Left lung (tissue), 10 donors: ENCODE results near the gene NAV3. TPM values are rescaled to one million over a fixed set of nuclear protein-coding genes. Genes with fewer than 3 reads are reported as not detected.

Experiments
- ATAC-seq: fragments of 200-7000 bp; cut with Tn5 transposase; one replicate; pipeline ENCODE4 v1.9.1; 2020; ENCODE audit warnings: moderate library complexity
- DNase-seq, 4 donors: peaks; one replicate each; pipeline ENCODE4 v3.0.0-alpha.2; 2013 to 2020
- H3K27ac ChIP-seq, 2 donors: fragments of 200-600 bp; sonication (generic) in 1 of 2; one replicate each; pipeline versions ENCODE4 v1.5.0 to v1.8.0; 2020 to 2021
- H3K27me3 ChIP-seq, 2 donors: fragments of 200-600 bp; sonication (generic) in 1 of 2; one replicate each; pipeline versions ENCODE4 v1.5.0 to v1.8.0; 2020 to 2021
- H3K36me3 ChIP-seq, 2 donors: fragments of 200-600 bp; sonication (generic) in 1 of 2; one replicate each; pipeline versions ENCODE4 v1.5.0 to v1.8.0; 2020 to 2021
- H3K4me1 ChIP-seq, 2 donors: fragments of 200-600 bp; one replicate each; pipeline ENCODE4 v1.8.0; 2021
- H3K4me3 ChIP-seq, 2 donors: fragments of 200-600 bp; sonication (generic) in 1 of 2; one replicate each; pipeline versions ENCODE4 v1.5.0 to v1.8.0; 2020 to 2021; ENCODE audit warnings: mild to moderate bottlenecking in 1 of 2
- H3K9me3 ChIP-seq, 2 donors: fragments of 200-600 bp; sonication (generic) in 1 of 2; one replicate each; pipeline versions ENCODE4 v1.5.0 to v1.8.0; 2020 to 2021
- CTCF ChIP-seq, 2 donors: fragments of 200-600 bp; sonication (generic) in 1 of 2; IDR thresholded peaks; one replicate each; pipeline versions ENCODE4 v1.5.0 to v1.8.0; 2021; ENCODE audit warnings: antibody characterized with exemption in 2 of 2
- intact Hi-C, 2 donors: fragments of 100-400 bp; cut with DNase I; formaldehyde crosslinking; loops; one replicate each; pipeline versions ENCODE4 v1.11.2 to v1.14.2; 2022
- polyA plus RNA-seq, 6 donors: library from polyadenylated mRNA; unstranded; fragments of 120-200 nt; gene quantifications; one replicate each; pipeline ENCODE4 v1.2.1, GENCODE V29; 2013; ENCODE audit not compliant: insufficient read length in 6 of 6
- total RNA-seq, 2 donors: library from RNA; stranded (reverse); fragmentation: NEBNext Ultra II Directional; extraction: Animal tissue kit (Norgen Biotek cat#: 25700); gene quantifications; one replicate each; pipeline ENCODE4 v1.2.1, GENCODE V29; 2021
- donor health status: DM: no; HTN: yes; CAD: no.
- donor health status: DM: no; HTN: no; CAD: no.

NAV3 gene
- total and polyA plus RNA-seq, 8 donors, result 5.2 to 10.8 (median 6.8) TPM

DNA sequence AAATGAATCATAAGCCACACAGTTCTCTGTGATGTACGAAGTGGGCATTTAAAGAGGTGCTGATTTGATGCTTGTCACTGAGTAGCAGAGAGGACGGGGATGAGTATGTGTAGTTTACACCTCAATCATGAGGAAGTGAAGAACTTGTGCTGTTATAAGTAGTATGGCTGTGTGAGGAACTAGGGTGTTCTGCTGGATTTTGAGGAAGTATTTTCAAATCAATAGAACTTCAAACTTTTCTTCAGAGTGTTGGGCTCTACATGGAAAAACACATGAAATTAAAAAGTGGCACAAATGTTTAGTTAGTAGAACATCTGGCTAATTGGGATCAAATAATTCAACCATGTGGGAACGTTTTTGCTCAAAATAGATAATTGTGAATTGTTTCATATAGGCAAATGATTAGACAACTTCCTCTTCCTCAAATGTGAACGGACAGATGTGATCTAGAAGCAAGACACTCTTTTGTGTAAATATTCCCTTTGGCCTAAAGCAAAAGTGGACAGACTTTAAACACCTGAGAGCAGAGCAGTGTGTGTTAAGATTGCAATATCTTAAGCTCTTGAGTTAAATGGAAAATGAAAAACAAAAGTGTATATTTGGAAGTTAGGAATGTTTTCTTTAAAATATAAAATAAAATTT, 168.5 kb downstream of the NAV3 start:
- Histone ChIP-seq H3K4me1 (peaks cover 0 to 16% of the 10 kb centered on the region in 2 donors), H3K9me3 (no peaks in the 10 kb centered on the region), H3K36me3 (no peaks in the 10 kb centered on the region), H3K27me3 (no peaks in the 10 kb centered on the region), H3K4me3 (no peak overlapping the region), H3K27ac (peak overlapping the region in 1 of 2 donors; percentile 26)
- DNase-seq (no peak), ATAC-seq (peak; percentile 18)
- TF ChIP-seq CTCF (IDR thresholded peaks at IDR 0.05), result no peak
- intact Hi-C loops, result no loop called here

GRCh38 chr12:78002878-78003277, 172.2 kb downstream of the NAV3 start:
- DNase-seq (no peak), ATAC-seq (peak; percentile 30)
- no peak overlapping the region for H3K27ac ChIP-seq
- peaks cover 0 to 19% of the 10 kb centered on the region in 2 donors for H3K4me1 ChIP-seq
- H3K4me3 ChIP-seq, result no peak overlapping the region
- no peaks in the 10 kb centered on the region for H3K27me3 ChIP-seq
- H3K36me3 ChIP-seq, result no peaks in the 10 kb centered on the region
- H3K9me3 ChIP-seq, result no peaks in the 10 kb centered on the region
- no peak for TF ChIP-seq CTCF (IDR thresholded peaks at IDR 0.05)
- intact Hi-C loops, result no loop called here

- ATAC-seq (no peak), DNase-seq (no peak)
- H3K4me1 ChIP-seq, result peaks cover 0 to 8% of the 10 kb centered on the region in 2 donors
- H3K4me3 ChIP-seq, result no peak overlapping the region
- no peaks in the 10 kb centered on the region for H3K36me3 ChIP-seq
- H3K27me3 ChIP-seq, result no peaks in the 10 kb centered on the region
- H3K9me3 ChIP-seq, result no peaks in the 10 kb centered on the region
- intact Hi-C loops, result no loop called here
- no peak overlapping the region for H3K27ac ChIP-seq
- TF ChIP-seq CTCF (IDR thresholded peaks at IDR 0.05), result no peak
Observed at GRCh38 chr12:78004249-78005093, 173.8 kb downstream of the NAV3 start.

GRCh38 chr12:78005094-78005492, 174.4 kb downstream of the NAV3 start:
- Histone ChIP-seq H3K4me3 (no peak overlapping the region), H3K27me3 (no peaks in the 10 kb centered on the region), H3K9me3 (no peaks in the 10 kb centered on the region), H3K36me3 (no peaks in the 10 kb centered on the region), H3K27ac (no peak overlapping the region), H3K4me1 (peaks cover 0 to 3% of the 10 kb centered on the region in 2 donors)
- no peak for DNase-seq
- TF ChIP-seq CTCF (IDR thresholded peaks at IDR 0.05), result no peak
- intact Hi-C loops, result no loop called here
- ATAC-seq, result no peak

GRCh38 chr12:78007173-78007572, 176.5 kb downstream of the NAV3 start:
- ATAC-seq, result no peak
- Histone ChIP-seq H3K9me3 (no peaks in the 10 kb centered on the region), H3K4me1 (peaks cover 0 to 3% of the 10 kb centered on the region in 2 donors), H3K27me3 (no peaks in the 10 kb centered on the region), H3K27ac (no peak overlapping the region), H3K36me3 (no peaks in the 10 kb centered on the region), H3K4me3 (no peak overlapping the region)
- DNase-seq, result no peak
- intact Hi-C loops, result no loop called here
- TF ChIP-seq CTCF (IDR thresholded peaks at IDR 0.05), result no peak
